NT2/D1 (cell line): ENCODE data around the gene SPNS3.

ENCODE experiments used
- SUZ12 ChIP-seq: IDR thresholded peaks from 2 replicates; pipeline ENCODE4 v1.6.1; 2011; ENCODE audit not compliant: insufficient read length, insufficient read depth; ENCODE audit errors: extremely low read depth
- YY1 ChIP-seq: IDR thresholded peaks from 2 replicates; pipeline ENCODE4 v1.6.1; 2011; ENCODE audit not compliant: insufficient read length, insufficient read depth
- ZNF274 ChIP-seq: IDR thresholded peaks from 2 replicates; pipeline ENCODE4 v1.6.1; 2011; ENCODE audit warnings: mild to moderate bottlenecking, low read depth, low read length

DNA sequence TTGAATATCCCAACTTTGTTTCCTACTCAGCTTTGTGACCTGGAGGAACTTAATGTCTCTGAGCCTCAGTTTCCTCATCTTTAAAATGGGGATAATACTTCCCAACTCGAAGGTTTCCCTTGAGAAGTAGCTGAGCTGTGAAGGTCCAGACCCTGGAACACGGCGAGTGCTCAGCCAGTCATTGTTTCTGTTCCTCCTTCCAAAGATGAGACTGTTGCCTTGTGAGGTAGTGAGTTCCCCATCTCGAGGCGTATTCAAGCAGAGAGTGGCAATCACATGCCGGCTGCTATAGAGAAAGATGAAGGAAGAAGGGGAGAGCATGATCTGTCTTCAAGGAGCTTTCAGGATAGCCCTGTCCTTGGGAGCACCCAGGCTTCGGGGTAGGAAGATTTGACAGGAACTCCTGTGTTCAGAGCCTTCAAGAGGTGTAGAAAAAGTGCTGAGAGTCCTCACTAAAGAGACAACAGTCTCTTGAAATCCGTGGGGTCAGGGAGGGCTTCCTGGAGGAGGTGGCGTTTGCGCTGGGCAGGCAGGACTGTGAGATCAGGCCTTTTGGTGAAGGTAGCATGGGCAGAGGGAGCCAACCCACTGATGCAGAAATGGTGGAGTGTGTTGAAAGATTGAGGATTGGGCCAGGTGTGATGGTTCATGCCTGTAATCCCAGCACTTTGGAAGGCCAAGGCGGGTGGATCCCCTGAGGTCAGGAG lies 92.1 kb downstream of the SPNS3 start:
- TF ChIP-seq SUZ12 (no peak), ZNF274 (no peak), YY1 (no peak)
